Left colon (tissue), 2 donors: ENCODE data around the gene MTCP1. TPM values are rescaled to one million over a fixed set of nuclear protein-coding genes. Genes with fewer than 3 reads are reported as not detected.

Experiments
- ATAC-seq: fragments of 200-7000 bp; cut with Tn5 transposase; one replicate; pipeline ENCODE4 v1.9.1; 2020; ENCODE audit warnings: mild to moderate bottlenecking, moderate library complexity
- DNase-seq, 2 donors: peaks; one replicate each; pipeline ENCODE4 v3.0.0-alpha.2; 2020
- intact Hi-C, 2 donors: fragments of 100-400 bp; cut with DNase I in 1 of 2; cut with micrococcal nuclease in 1 of 2; formaldehyde crosslinking; loops; one replicate each; pipeline versions ENCODE4 v1.11.2 to v1.14.0; 2022; cut with DNase I, micrococcal nuclease
- total RNA-seq, 2 donors: library from RNA; stranded (reverse); fragmentation: NEBNext Ultra II Directional; extraction: Animal tissue kit (Norgen Biotek cat#: 25700); gene quantifications; one replicate each; pipeline ENCODE4 v1.2.1, GENCODE V29; 2021
- donor health status: DM: no; HTN: no; CAD: no.
- donor health status: DM: yes; HTN: yes; CAD: no.

The MTCP1 gene
- total RNA-seq, 2 donors from 2014 or later = 11.9 to 13.9 TPM

GRCh38 chrX:155056877-155057792, 13.8 kb downstream of the MTCP1 start:
- DNase-seq = peak; percentile 51 to 58
- peak; percentile 86 for ATAC-seq

GRCh38 chrX:155056471-155056870, 14.5 kb downstream of the MTCP1 start:
- no peak for DNase-seq
- ATAC-seq = no peak
- intact Hi-C loops = loop anchor here in 1 of 2 donors (5.0 kb wide), 1 partner anchor 74 kb away; no protein-coding TSS in a partner anchor

More at GRCh38 chrX:155056877-155057792, 13.8 kb downstream of the MTCP1 start:
- intact Hi-C loops = loop anchor here in 1 of 2 donors (5.0 kb wide), 1 partner anchor 75 kb away; no protein-coding TSS in a partner anchor

GRCh38 chrX:155055494-155055893, 15.4 kb downstream of the MTCP1 start:
- no peak for ATAC-seq
- DNase-seq = no peak
- intact Hi-C loops = loop anchor here in 1 of 2 donors (5.0 kb wide), 1 partner anchor 73 kb away; no protein-coding TSS in a partner anchor

- intact Hi-C loops = no loop called here
- DNase-seq = no peak
- no peak for ATAC-seq
Measured at GRCh38 chrX:155054255-155054654, 16.7 kb downstream of the MTCP1 start.

GRCh38 chrX:155053656-155054055, 17.3 kb downstream of the MTCP1 start:
- ATAC-seq (peak; percentile 24), DNase-seq (no peak)
- intact Hi-C loops = no loop called here

- intact Hi-C loops = no loop called here
Measured at GRCh38 chrX:155052738-155053498, 18.0 kb downstream of the MTCP1 start.

GRCh38 chrX:155048977-155049619, 21.8 kb downstream of the MTCP1 start:
- DNase-seq = peak; percentile 46 to 47
- intact Hi-C loops = no loop called here
- ATAC-seq = peak; percentile 73

More at GRCh38 chrX:155052738-155053498, 18.0 kb downstream of the MTCP1 start:
- no peak for DNase-seq
- peak; percentile 44 for ATAC-seq

- intact Hi-C loops = no loop called here
- DNase-seq = no peak
- ATAC-seq = no peak
Measured at GRCh38 chrX:155046811-155047528, 24.0 kb downstream of the MTCP1 start.

- DNase-seq (no peak), ATAC-seq (no peak)
- intact Hi-C loops = no loop called here
Measured at GRCh38 chrX:155046129-155046810, 24.7 kb downstream of the MTCP1 start.

GRCh38 chrX:155035688-155036087, 35.2 kb downstream of the MTCP1 start:
- DNase-seq = no peak
- ATAC-seq = no peak
- intact Hi-C loops = no loop called here

- no peak for ATAC-seq
- DNase-seq = no peak
- intact Hi-C loops = no loop called here
Measured at GRCh38 chrX:155031657-155032056, 39.3 kb downstream of the MTCP1 start.

- no peak for ATAC-seq
- intact Hi-C loops = no loop called here
Measured at GRCh38 chrX:155028877-155029291, 42.1 kb downstream of the MTCP1 start.

GRCh38 chrX:155028129-155028528, 42.8 kb downstream of the MTCP1 start:
- ATAC-seq (no peak), DNase-seq (no peak)
- intact Hi-C loops = no loop called here

More at GRCh38 chrX:155028877-155029291, 42.1 kb downstream of the MTCP1 start:
- no peak for DNase-seq

GRCh38 chrX:155027509-155028066, 43.3 kb downstream of the MTCP1 start:
- intact Hi-C loops = no loop called here
- DNase-seq = no peak
- ATAC-seq = peak; percentile 15

- DNase-seq (peak; percentile 92 to 95), ATAC-seq (peak; percentile 89)
- intact Hi-C loops = no loop called here
Measured at GRCh38 chrX:155026727-155027508, 44.0 kb downstream of the MTCP1 start, which contains the start of gene FUNDC2. FUNDC2 (plus strand) TSS chrX:155026844; CDS start chrX:155026939, 95 bp downstream.

- DNase-seq (no peak), ATAC-seq (no peak)
- intact Hi-C loops = no loop called here
Measured at GRCh38 chrX:155026420-155026726, 44.6 kb downstream of the MTCP1 start.
